Measurements from ENCODE around the gene EPB41L1.

EPB41L1 gene

DNA sequence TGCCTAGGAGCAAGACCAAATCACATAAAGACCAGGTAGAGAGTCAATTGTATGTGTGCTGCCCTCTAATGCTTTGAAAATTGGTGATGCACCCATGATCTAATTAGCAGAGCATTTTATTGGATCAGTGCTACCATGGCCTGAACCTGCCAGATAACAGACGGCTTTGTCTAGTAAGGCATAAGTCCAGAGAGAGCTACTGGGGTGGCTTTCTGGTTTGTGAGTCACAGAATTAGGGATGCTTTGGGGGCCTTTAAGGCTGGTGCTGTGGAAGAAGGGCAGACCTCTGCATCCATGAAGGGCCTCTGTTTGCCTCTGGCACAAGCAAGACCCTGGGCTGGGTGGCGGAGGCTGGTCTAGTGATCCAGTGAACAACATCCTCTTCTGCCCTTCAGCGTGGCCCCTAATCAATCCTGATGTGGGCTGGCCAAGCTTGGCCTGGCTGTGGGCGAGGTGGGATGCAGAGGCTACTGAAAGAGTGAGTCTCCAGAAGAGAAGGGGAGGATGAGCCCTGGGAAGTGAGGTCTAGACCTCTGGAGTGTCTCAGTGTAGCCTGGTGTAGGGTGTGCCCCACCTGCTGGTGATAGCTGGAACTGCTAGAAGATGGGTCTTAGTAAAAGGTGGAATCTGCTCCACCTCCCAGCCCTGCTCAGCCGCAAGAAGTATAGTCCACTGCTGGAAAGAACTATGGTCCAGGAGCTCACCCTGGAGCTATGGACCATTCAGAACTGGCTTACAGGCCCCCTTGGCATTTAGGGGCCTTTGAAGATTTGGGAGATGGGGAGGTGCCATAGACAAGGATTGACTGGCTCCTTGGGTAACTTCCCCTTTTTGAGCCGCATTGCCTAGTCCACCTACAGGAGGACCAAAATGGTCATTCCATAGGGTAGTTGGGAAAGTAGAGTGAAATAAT lies 45.1 kb downstream of the EPB41L1 start:
- TF ChIP-seq ZFX (IDR thresholded peaks at IDR 0.05) (no peak), CTCF (conservative IDR thresholded peaks at IDR 0.05) (peak; percentile 94)
- H3K27ac ChIP-seq: no peak overlapping the region

GRCh38 chr20:36200451-36200850 lies 45.9 kb downstream of the EPB41L1 start:
- H3K27ac ChIP-seq: no peak overlapping the region
- TF ChIP-seq ZFX (IDR thresholded peaks at IDR 0.05) (no peak), CTCF (conservative IDR thresholded peaks at IDR 0.05) (no peak)

GRCh38 chr20:36201198-36201597 lies 46.7 kb downstream of the EPB41L1 start:
- H3K27ac ChIP-seq: no peak overlapping the region
- TF ChIP-seq CTCF (conservative IDR thresholded peaks at IDR 0.05) (no peak), ZFX (IDR thresholded peaks at IDR 0.05) (no peak)

- H3K27ac ChIP-seq: no peak overlapping the region
- TF ChIP-seq ZFX (IDR thresholded peaks at IDR 0.05) (no peak), CTCF (conservative IDR thresholded peaks at IDR 0.05) (peak; percentile 100)
Measured at GRCh38 chr20:36202891-36203338, 48.4 kb downstream of the EPB41L1 start.

DNA sequence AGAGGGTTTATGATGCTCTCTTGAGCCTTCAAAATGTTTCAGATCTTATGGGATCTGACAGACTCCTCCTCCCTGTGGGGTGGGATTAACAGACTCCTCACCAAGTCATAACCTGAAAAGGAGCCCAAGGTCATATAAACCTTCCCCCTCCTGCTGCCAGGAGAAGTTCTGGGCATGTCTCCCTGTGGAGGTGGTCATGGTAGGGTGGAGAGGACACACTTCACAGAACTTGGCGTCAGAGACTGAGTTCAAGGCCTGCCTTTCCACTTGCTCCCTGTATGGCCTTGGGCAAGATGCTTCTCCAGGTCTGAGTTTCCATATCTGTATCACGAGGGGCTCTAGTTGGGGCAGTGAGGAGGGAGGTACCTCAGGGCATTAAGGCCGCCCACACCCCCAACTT lies 49.3 kb downstream of the EPB41L1 start:
- H3K27ac ChIP-seq: no peak overlapping the region
- TF ChIP-seq ZFX (IDR thresholded peaks at IDR 0.05) (no peak), CTCF (conservative IDR thresholded peaks at IDR 0.05) (no peak)

- H3K27ac ChIP-seq: no peak overlapping the region
- no peak for TF ChIP-seq ZFX (IDR thresholded peaks at IDR 0.05)
- no peak for TF ChIP-seq CTCF (conservative IDR thresholded peaks at IDR 0.05)
Measured at GRCh38 chr20:36205026-36205425, 50.5 kb downstream of the EPB41L1 start.

DNA sequence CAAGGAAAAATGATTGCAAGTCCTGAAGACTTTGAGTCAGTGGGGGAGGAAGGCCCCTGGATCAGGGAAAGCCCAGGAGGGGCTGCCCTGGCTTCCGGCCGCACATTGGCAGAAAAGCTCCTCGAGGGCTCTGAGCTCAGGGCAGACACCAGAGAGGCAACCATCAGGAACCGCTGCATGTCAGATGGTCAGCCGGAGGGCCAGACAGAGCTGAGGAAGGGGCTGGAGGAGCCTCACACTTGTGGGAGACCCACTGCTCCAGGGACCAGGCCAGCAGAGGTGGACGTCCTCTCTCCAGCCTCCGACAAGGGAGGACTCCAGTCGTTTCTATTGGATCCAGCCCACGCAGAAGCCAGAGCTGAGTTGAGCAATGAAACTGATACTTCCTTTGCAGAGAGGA lies 51.5 kb downstream of the EPB41L1 start:
- H3K27ac ChIP-seq: no peak overlapping the region
- TF ChIP-seq ZFX (IDR thresholded peaks at IDR 0.05) (no peak), CTCF (conservative IDR thresholded peaks at IDR 0.05) (no peak)
